GM23338 (cell line): ENCODE data around the gene SASH3. TPM values are rescaled to one million over a fixed set of nuclear protein-coding genes. Genes with fewer than 3 reads are reported as not detected.

Experiments used
- ATAC-seq: fragments of 200-7000 bp; cut with Tn5 transposase; 3 replicates; pipeline ENCODE4 v1.9.1; 2020
- DNase-seq: peaks from one replicate; pipeline ENCODE4 v3.0.0-alpha.2; 2015; ENCODE audit warnings: low spot score
- H2AFZ ChIP-seq: fragments of 200-600 bp; sonication (generic); 2 replicates; pipeline ENCODE4 v1.8.0; 2016; ENCODE audit warnings: antibody characterized with exemption, mild to moderate bottlenecking, moderate library complexity
- H3F3A ChIP-seq: fragments of 200-600 bp; sonication (generic); replicated peaks from 2 replicates; pipeline ENCODE4 v1.8.0; 2017; ENCODE audit warnings: antibody characterized with exemption, mixed run types, low read depth
- H3K27ac ChIP-seq: fragments of 200-600 bp; sonication (generic); 2 replicates; pipeline ENCODE4 v1.6.1; 2016; ENCODE audit warnings: low read depth
- H3K27me3 ChIP-seq: fragments of 200-600 bp; sonication (generic); 2 replicates; pipeline ENCODE4 v1.8.0; 2016; ENCODE audit warnings: mild to moderate bottlenecking, mixed run types, moderate library complexity; ENCODE audit not compliant: insufficient read depth
- H3K36me3 ChIP-seq: fragments of 200-600 bp; sonication (generic); 2 replicates; pipeline ENCODE4 v1.8.0; 2016; ENCODE audit warnings: mild to moderate bottlenecking; ENCODE audit not compliant: insufficient read depth
- H3K4me1 ChIP-seq: fragments of 200-600 bp; sonication (generic); 2 replicates; pipeline ENCODE4 v1.8.0; 2016; ENCODE audit warnings: mild to moderate bottlenecking, moderate library complexity; ENCODE audit not compliant: insufficient read depth
- H3K4me2 ChIP-seq: fragments of 200-600 bp; sonication (generic); 2 replicates; pipeline ENCODE4 v1.7.1; 2017; ENCODE audit warnings: mixed run types
- H3K4me3 ChIP-seq: fragments of 200-600 bp; sonication (generic); 2 replicates; pipeline ENCODE4 v1.6.1; 2016; ENCODE audit warnings: mixed run types
- H3K79me2 ChIP-seq: fragments of 200-600 bp; sonication (generic); replicated peaks from 2 replicates; pipeline ENCODE4 v1.8.0; 2017; ENCODE audit warnings: mild to moderate bottlenecking; ENCODE audit not compliant: insufficient read depth
- H3K9me2 ChIP-seq: fragments of 200-600 bp; sonication (generic); 2 replicates; pipeline ENCODE4 v1.8.0; 2017; ENCODE audit not compliant: insufficient read depth
- H4K20me1 ChIP-seq: fragments of 200-600 bp; sonication (generic); replicated peaks from 2 replicates; pipeline ENCODE4 v1.8.0; 2017; ENCODE audit warnings: mild to moderate bottlenecking; ENCODE audit not compliant: insufficient read depth
- H3K27ac Mint-ChIP-seq: 2 replicates; pipeline ENCODE4 v1.8.0; 2020; ENCODE audit warnings: inconsistent platforms, mild to moderate bottlenecking, moderate library complexity, mixed read lengths
- H3K27me3 Mint-ChIP-seq: 3 replicates; pipeline ENCODE4 v1.8.0; 2022; ENCODE audit warnings: low read depth, mild to moderate bottlenecking, moderate library complexity, mixed read lengths, inconsistent platforms; ENCODE audit not compliant: insufficient read depth, poor library complexity
- H3K36me3 Mint-ChIP-seq: 3 replicates; pipeline ENCODE4 v1.8.0; 2021; ENCODE audit warnings: low read depth, mild to moderate bottlenecking, inconsistent platforms, moderate library complexity, mixed read lengths
- H3K4me1 Mint-ChIP-seq: 3 replicates; pipeline ENCODE4 v1.8.0; 2020; ENCODE audit warnings: mild to moderate bottlenecking, inconsistent platforms, mixed read lengths
- H3K4me3 Mint-ChIP-seq: 3 replicates; pipeline ENCODE4 v1.8.0; 2021; ENCODE audit warnings: moderate library complexity, mild to moderate bottlenecking, inconsistent platforms, mixed read lengths
- H3K9me3 Mint-ChIP-seq: 3 replicates; pipeline ENCODE4 v1.8.0; 2020; ENCODE audit warnings: moderate library complexity, mild to moderate bottlenecking, inconsistent platforms, mixed read lengths
- CREB1 ChIP-seq: fragments of 250-450 bp; sonication (Bioruptor Pico); IDR thresholded peaks from 2 replicates; pipeline ENCODE4 v1.5.0; 2020; ENCODE audit warnings: low read depth, mild to moderate bottlenecking, moderate library complexity
- EZH2 ChIP-seq: fragments of 200-600 bp; sonication (generic); IDR thresholded peaks from one replicate; pipeline ENCODE4 v1.8.0; 2017; ENCODE audit warnings: antibody characterized with exemption, mild to moderate bottlenecking, low read depth; ENCODE audit not compliant: unreplicated experiment
- EZH2phosphoT487 ChIP-seq: fragments of 200-600 bp; sonication (generic); IDR thresholded peaks from one replicate; pipeline ENCODE4 v1.8.1; 2018; ENCODE audit warnings: antibody characterized with exemption; ENCODE audit not compliant: unreplicated experiment
- JUNB ChIP-seq: IDR thresholded peaks from one replicate; pipeline ENCODE4 v1.6.1; 2016; ENCODE audit warnings: antibody characterized with exemption; ENCODE audit not compliant: unreplicated experiment
- NANOG ChIP-seq: IDR thresholded peaks from 2 replicates; pipeline ENCODE4 v1.6.1; 2016; ENCODE audit warnings: antibody characterized with exemption, borderline replicate concordance
- POLR2AphosphoS5 ChIP-seq: IDR thresholded peaks from 2 replicates; pipeline ENCODE4 v1.6.1; 2016; ENCODE audit warnings: antibody characterized with exemption, low read depth
- STAT1 ChIP-seq: IDR thresholded peaks from one replicate; pipeline ENCODE4 v1.6.1; 2016; ENCODE audit warnings: antibody characterized with exemption; ENCODE audit not compliant: unreplicated experiment
- ZNF114 ChIP-seq: fragments of 250-450 bp; sonication (Bioruptor Pico); IDR thresholded peaks from 2 replicates; pipeline ENCODE4 v1.5.0; 2020; ENCODE audit warnings: mild to moderate bottlenecking, moderate library complexity
- ZNF331 ChIP-seq: fragments of 250-450 bp; sonication (Bioruptor Pico); IDR thresholded peaks from 2 replicates; pipeline ENCODE4 v1.5.0; 2020; ENCODE audit warnings: low read depth, mild to moderate bottlenecking, moderate library complexity
- polyA plus RNA-seq: library from polyadenylated mRNA; unstranded; fragments of >200 nt; fragmentation: Nextera tagmentation; extraction: Ambion mirVana; gene quantifications from 2 replicates; pipeline ENCODE4 v1.2.1, GENCODE V29; 2016
- total RNA-seq: library from RNA; depleted of rRNA; stranded (reverse); fragments of >200 nt; shearing (Covaris generic); gene quantifications from 2 replicates; pipeline ENCODE4 v1.2.3, GENCODE V29; 2014
- TF ChIP-seq, protein P1 (sequence below): IDR thresholded peaks from 2 replicates; pipeline ENCODE4 v1.6.1; 2016; ENCODE audit warnings: antibody characterized with exemption
- TF ChIP-seq, protein P2 (sequence below): fragments of 250-450 bp; sonication (Bioruptor Pico); IDR thresholded peaks from 2 replicates; pipeline ENCODE4 v1.5.0; 2020; ENCODE audit warnings: mild to moderate bottlenecking, moderate library complexity
- TF ChIP-seq, protein P3 (sequence below): IDR thresholded peaks from one replicate; pipeline ENCODE4 v1.6.1; 2018; ENCODE audit warnings: antibody characterized with exemption; ENCODE audit not compliant: unreplicated experiment
- TF ChIP-seq, protein P4 (sequence below), 2 experiments: fragments of 200-600 bp in 1 of 2; sonication (generic) in 1 of 2; conservative IDR thresholded peaks; 2 replicates each; pipeline versions ENCODE4 v1.5.1 to v1.6.1; 2016 to 2017; ENCODE audit warnings: antibody characterized with exemption in 2 of 2, low read depth in 2 of 2, mild to moderate bottlenecking in 2 of 2, moderate library complexity in 1 of 2

Gene SASH3
- total and polyA plus RNA-seq, 2 experiments from 2014 or later: 0.18 TPM; not detected in 1

DNA sequence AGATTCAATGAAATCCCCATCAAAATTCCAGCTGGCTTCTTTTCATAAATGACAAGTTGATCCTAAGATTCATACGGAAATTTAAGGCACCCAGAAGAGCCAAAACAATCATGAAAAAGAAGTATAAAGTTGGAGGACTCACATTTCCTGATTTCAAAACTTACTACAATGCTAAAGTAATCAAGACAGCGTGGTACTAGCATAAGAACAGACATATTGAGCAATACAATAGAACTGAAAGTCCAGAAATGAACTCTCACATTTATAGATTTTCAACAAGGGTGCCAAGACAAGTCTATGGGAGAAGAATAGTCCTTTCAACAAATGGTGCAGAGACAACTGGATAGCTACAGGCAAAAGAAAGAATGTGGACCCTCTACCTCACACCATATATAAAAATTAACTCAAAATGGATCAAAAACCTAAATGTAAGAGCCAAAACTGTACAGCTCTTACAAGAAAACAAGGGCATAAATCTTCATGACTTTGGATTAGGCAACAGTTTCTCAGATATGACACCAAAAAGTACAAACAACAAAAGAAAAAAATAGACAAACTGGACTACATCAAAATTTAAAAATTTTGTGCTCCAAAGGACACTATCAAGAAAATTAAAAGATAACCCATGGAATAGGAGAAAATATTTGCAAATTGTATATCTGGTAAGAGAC, 28.5 kb downstream of the SASH3 start:
- no peak overlapping the region for H3K4me3 ChIP-seq
- Mint-ChIP-seq H3K4me3 (no peak overlapping the region), H3K27me3 (no peaks in the 10 kb centered on the region), H3K27ac (no peak overlapping the region), H3K9me3 (no peaks in the 10 kb centered on the region; the same call in 2 of the 3 replicates), H3K4me1 (no peaks in the 10 kb centered on the region), H3K36me3 (peaks cover 37% of the 10 kb centered on the region)
- H3K4me2 ChIP-seq: no peak overlapping the region
- no peaks in the 10 kb centered on the region for H4K20me1 ChIP-seq
- no peak overlapping the region for H2AFZ ChIP-seq
- no peaks in the 10 kb centered on the region for H3K9me2 ChIP-seq
- no peak for DNase-seq
- H3F3A ChIP-seq: no peaks in the 10 kb centered on the region
- no peak for ATAC-seq
- H3K36me3 ChIP-seq: no peaks in the 10 kb centered on the region
- H3K27me3 ChIP-seq: no peaks in the 10 kb centered on the region
- no peaks in the 10 kb centered on the region for H3K79me2 ChIP-seq
- H3K4me1 ChIP-seq: no peaks in the 10 kb centered on the region
- TF ChIP-seq, protein P1, sequence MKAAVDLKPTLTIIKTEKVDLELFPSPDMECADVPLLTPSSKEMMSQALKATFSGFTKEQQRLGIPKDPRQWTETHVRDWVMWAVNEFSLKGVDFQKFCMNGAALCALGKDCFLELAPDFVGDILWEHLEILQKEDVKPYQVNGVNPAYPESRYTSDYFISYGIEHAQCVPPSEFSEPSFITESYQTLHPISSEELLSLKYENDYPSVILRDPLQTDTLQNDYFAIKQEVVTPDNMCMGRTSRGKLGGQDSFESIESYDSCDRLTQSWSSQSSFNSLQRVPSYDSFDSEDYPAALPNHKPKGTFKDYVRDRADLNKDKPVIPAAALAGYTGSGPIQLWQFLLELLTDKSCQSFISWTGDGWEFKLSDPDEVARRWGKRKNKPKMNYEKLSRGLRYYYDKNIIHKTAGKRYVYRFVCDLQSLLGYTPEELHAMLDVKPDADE: no peak
- TF ChIP-seq, protein P2, sequence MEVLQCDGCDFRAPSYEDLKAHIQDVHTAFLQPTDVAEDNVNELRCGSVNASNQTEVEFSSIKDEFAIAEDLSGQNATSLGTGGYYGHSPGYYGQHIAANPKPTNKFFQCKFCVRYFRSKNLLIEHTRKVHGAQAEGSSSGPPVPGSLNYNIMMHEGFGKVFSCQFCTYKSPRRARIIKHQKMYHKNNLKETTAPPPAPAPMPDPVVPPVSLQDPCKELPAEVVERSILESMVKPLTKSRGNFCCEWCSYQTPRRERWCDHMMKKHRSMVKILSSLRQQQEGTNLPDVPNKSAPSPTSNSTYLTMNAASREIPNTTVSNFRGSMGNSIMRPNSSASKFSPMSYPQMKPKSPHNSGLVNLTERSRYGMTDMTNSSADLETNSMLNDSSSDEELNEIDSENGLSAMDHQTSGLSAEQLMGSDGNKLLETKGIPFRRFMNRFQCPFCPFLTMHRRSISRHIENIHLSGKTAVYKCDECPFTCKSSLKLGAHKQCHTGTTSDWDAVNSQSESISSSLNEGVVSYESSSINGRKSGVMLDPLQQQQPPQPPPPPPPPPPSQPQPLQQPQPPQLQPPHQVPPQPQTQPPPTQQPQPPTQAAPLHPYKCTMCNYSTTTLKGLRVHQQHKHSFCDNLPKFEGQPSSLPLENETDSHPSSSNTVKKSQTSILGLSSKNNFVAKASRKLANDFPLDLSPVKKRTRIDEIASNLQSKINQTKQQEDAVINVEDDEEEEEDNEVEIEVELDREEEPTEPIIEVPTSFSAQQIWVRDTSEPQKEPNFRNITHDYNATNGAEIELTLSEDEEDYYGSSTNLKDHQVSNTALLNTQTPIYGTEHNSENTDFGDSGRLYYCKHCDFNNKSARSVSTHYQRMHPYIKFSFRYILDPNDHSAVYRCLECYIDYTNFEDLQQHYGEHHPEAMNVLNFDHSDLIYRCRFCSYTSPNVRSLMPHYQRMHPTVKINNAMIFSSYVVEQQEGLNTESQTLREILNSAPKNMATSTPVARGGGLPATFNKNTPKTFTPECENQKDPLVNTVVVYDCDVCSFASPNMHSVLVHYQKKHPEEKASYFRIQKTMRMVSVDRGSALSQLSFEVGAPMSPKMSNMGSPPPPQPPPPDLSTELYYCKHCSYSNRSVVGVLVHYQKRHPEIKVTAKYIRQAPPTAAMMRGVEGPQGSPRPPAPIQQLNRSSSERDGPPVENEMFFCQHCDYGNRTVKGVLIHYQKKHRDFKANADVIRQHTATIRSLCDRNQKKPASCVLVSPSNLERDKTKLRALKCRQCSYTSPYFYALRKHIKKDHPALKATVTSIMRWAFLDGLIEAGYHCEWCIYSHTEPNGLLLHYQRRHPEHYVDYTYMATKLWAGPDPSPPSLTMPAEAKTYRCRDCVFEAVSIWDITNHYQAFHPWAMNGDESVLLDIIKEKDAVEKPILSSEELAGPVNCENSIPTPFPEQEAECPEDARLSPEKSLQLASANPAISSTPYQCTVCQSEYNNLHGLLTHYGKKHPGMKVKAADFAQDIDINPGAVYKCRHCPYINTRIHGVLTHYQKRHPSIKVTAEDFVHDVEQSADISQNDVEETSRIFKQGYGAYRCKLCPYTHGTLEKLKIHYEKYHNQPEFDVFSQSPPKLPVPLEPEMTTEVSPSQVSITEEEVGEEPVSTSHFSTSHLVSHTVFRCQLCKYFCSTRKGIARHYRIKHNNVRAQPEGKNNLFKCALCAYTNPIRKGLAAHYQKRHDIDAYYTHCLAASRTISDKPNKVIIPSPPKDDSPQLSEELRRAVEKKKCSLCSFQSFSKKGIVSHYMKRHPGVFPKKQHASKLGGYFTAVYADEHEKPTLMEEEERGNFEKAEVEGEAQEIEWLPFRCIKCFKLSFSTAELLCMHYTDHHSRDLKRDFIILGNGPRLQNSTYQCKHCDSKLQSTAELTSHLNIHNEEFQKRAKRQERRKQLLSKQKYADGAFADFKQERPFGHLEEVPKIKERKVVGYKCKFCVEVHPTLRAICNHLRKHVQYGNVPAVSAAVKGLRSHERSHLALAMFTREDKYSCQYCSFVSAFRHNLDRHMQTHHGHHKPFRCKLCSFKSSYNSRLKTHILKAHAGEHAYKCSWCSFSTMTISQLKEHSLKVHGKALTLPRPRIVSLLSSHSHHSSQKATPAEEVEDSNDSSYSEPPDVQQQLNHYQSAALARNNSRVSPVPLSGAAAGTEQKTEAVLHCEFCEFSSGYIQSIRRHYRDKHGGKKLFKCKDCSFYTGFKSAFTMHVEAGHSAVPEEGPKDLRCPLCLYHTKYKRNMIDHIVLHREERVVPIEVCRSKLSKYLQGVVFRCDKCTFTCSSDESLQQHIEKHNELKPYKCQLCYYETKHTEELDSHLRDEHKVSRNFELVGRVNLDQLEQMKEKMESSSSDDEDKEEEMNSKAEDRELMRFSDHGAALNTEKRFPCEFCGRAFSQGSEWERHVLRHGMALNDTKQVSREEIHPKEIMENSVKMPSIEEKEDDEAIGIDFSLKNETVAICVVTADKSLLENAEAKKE (CRISPR knock-in tag): no peak
- TF ChIP-seq CREB1 (CRISPR knock-in tag) (no peak), JUNB (no peak), EZH2phosphoT487 (no peak), EZH2 (no peak), ZNF114 (no peak), STAT1 (no peak), POLR2AphosphoS5 (no peak), ZNF331 (CRISPR knock-in tag) (no peak), NANOG (no peak)
- TF ChIP-seq, protein P3, sequence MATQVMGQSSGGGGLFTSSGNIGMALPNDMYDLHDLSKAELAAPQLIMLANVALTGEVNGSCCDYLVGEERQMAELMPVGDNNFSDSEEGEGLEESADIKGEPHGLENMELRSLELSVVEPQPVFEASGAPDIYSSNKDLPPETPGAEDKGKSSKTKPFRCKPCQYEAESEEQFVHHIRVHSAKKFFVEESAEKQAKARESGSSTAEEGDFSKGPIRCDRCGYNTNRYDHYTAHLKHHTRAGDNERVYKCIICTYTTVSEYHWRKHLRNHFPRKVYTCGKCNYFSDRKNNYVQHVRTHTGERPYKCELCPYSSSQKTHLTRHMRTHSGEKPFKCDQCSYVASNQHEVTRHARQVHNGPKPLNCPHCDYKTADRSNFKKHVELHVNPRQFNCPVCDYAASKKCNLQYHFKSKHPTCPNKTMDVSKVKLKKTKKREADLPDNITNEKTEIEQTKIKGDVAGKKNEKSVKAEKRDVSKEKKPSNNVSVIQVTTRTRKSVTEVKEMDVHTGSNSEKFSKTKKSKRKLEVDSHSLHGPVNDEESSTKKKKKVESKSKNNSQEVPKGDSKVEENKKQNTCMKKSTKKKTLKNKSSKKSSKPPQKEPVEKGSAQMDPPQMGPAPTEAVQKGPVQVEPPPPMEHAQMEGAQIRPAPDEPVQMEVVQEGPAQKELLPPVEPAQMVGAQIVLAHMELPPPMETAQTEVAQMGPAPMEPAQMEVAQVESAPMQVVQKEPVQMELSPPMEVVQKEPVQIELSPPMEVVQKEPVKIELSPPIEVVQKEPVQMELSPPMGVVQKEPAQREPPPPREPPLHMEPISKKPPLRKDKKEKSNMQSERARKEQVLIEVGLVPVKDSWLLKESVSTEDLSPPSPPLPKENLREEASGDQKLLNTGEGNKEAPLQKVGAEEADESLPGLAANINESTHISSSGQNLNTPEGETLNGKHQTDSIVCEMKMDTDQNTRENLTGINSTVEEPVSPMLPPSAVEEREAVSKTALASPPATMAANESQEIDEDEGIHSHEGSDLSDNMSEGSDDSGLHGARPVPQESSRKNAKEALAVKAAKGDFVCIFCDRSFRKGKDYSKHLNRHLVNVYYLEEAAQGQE: no peak
- TF ChIP-seq, protein P4, sequence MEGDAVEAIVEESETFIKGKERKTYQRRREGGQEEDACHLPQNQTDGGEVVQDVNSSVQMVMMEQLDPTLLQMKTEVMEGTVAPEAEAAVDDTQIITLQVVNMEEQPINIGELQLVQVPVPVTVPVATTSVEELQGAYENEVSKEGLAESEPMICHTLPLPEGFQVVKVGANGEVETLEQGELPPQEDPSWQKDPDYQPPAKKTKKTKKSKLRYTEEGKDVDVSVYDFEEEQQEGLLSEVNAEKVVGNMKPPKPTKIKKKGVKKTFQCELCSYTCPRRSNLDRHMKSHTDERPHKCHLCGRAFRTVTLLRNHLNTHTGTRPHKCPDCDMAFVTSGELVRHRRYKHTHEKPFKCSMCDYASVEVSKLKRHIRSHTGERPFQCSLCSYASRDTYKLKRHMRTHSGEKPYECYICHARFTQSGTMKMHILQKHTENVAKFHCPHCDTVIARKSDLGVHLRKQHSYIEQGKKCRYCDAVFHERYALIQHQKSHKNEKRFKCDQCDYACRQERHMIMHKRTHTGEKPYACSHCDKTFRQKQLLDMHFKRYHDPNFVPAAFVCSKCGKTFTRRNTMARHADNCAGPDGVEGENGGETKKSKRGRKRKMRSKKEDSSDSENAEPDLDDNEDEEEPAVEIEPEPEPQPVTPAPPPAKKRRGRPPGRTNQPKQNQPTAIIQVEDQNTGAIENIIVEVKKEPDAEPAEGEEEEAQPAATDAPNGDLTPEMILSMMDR (conservative IDR thresholded peaks at IDR 0.05; ENCODE audit: low read depth in 2 of 2): no peak
- H3K27ac ChIP-seq: no peak overlapping the region
